ENCODE data around the gene DEF6. TPM values are rescaled to one million over a fixed set of nuclear protein-coding genes. Genes with fewer than 3 reads are reported as not detected.

The DEF6 gene
- total and polyA plus RNA-seq, 2 of the 8 experiments (the other 6 are each of a cell fraction or from before 2014, with no cell fraction given): 3.3 to 4.1 TPM

DNA sequence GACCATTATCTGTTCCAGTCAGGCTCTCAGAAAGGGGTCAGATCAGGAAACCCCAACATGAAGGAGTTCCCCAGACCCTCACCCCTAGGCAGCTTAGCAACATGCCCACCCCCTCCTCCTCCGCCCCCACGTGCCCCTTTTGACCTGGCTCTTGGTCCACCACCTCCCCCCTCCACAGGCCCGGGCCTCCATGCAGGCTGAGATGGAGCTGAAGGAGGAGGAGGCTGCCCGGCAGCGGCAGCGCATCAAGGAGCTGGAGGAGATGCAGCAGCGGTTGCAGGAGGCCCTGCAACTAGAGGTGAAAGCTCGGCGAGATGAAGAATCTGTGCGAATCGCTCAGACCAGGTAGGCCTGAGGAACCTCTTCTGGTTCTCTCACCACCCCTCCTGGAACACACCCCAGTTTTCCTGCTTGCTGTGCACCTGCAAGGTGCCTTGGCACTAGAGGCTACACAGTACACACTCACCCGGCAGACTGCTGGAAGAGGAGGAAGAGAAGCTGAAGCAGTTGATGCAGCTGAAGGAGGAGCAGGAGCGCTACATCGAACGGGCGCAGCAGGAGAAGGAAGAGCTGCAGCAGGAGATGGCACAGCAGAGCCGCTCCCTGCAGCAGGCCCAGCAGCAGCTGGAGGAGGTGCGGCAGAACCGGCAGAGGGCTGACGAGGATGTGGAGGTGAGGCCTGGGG, 21.9 kb downstream of the DEF6 start (continued):
- TF ChIP-seq, protein P1, sequence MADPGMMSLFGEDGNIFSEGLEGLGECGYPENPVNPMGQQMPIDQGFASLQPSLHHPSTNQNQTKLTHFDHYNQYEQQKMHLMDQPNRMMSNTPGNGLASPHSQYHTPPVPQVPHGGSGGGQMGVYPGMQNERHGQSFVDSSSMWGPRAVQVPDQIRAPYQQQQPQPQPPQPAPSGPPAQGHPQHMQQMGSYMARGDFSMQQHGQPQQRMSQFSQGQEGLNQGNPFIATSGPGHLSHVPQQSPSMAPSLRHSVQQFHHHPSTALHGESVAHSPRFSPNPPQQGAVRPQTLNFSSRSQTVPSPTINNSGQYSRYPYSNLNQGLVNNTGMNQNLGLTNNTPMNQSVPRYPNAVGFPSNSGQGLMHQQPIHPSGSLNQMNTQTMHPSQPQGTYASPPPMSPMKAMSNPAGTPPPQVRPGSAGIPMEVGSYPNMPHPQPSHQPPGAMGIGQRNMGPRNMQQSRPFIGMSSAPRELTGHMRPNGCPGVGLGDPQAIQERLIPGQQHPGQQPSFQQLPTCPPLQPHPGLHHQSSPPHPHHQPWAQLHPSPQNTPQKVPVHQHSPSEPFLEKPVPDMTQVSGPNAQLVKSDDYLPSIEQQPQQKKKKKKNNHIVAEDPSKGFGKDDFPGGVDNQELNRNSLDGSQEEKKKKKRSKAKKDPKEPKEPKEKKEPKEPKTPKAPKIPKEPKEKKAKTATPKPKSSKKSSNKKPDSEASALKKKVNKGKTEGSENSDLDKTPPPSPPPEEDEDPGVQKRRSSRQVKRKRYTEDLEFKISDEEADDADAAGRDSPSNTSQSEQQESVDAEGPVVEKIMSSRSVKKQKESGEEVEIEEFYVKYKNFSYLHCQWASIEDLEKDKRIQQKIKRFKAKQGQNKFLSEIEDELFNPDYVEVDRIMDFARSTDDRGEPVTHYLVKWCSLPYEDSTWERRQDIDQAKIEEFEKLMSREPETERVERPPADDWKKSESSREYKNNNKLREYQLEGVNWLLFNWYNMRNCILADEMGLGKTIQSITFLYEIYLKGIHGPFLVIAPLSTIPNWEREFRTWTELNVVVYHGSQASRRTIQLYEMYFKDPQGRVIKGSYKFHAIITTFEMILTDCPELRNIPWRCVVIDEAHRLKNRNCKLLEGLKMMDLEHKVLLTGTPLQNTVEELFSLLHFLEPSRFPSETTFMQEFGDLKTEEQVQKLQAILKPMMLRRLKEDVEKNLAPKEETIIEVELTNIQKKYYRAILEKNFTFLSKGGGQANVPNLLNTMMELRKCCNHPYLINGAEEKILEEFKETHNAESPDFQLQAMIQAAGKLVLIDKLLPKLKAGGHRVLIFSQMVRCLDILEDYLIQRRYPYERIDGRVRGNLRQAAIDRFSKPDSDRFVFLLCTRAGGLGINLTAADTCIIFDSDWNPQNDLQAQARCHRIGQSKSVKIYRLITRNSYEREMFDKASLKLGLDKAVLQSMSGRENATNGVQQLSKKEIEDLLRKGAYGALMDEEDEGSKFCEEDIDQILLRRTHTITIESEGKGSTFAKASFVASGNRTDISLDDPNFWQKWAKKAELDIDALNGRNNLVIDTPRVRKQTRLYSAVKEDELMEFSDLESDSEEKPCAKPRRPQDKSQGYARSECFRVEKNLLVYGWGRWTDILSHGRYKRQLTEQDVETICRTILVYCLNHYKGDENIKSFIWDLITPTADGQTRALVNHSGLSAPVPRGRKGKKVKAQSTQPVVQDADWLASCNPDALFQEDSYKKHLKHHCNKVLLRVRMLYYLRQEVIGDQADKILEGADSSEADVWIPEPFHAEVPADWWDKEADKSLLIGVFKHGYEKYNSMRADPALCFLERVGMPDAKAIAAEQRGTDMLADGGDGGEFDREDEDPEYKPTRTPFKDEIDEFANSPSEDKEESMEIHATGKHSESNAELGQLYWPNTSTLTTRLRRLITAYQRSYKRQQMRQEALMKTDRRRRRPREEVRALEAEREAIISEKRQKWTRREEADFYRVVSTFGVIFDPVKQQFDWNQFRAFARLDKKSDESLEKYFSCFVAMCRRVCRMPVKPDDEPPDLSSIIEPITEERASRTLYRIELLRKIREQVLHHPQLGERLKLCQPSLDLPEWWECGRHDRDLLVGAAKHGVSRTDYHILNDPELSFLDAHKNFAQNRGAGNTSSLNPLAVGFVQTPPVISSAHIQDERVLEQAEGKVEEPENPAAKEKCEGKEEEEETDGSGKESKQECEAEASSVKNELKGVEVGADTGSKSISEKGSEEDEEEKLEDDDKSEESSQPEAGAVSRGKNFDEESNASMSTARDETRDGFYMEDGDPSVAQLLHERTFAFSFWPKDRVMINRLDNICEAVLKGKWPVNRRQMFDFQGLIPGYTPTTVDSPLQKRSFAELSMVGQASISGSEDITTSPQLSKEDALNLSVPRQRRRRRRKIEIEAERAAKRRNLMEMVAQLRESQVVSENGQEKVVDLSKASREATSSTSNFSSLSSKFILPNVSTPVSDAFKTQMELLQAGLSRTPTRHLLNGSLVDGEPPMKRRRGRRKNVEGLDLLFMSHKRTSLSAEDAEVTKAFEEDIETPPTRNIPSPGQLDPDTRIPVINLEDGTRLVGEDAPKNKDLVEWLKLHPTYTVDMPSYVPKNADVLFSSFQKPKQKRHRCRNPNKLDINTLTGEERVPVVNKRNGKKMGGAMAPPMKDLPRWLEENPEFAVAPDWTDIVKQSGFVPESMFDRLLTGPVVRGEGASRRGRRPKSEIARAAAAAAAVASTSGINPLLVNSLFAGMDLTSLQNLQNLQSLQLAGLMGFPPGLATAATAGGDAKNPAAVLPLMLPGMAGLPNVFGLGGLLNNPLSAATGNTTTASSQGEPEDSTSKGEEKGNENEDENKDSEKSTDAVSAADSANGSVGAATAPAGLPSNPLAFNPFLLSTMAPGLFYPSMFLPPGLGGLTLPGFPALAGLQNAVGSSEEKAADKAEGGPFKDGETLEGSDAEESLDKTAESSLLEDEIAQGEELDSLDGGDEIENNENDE (IDR thresholded peaks at IDR 0.05; ENCODE audit: insufficient replicate concordance, low read length): no peak
- no peak for TF ChIP-seq SP1 (IDR thresholded peaks at IDR 0.05; ENCODE audit: low read depth, low read length)
- TF ChIP-seq SIX5 (IDR thresholded peaks at IDR 0.05; ENCODE audit: low read depth, low read length): no peak
- TF ChIP-seq ASH2L (IDR thresholded peaks at IDR 0.05; ENCODE audit: low read length): no peak
- no peak for TF ChIP-seq SUZ12 (IDR thresholded peaks at IDR 0.05; ENCODE audit: low read length)
- TF ChIP-seq KDM5A (IDR thresholded peaks at IDR 0.05; ENCODE audit: low read length): no peak
- TF ChIP-seq KDM4A (IDR thresholded peaks at IDR 0.05; ENCODE audit: low read depth, low read length, severe bottlenecking): no peak
- no peak for TF ChIP-seq GTF2F1 (IDR thresholded peaks at IDR 0.05; ENCODE audit: borderline replicate concordance, low read depth, low read length)
- no peak for TF ChIP-seq RXRA (IDR thresholded peaks at IDR 0.05; ENCODE audit: insufficient read depth, low read depth, low read length)
- no peak for TF ChIP-seq TEAD4 (IDR thresholded peaks at IDR 0.05; ENCODE audit: low read depth, low read length)
